Measurements from ENCODE around the gene SRP72.
"Not testable (repeated sequence)": the region's sequence is repeated elsewhere in the genome, so short reads cannot be mapped to it uniquely, and the experiment has no call there.

Gene SRP72

DNA sequence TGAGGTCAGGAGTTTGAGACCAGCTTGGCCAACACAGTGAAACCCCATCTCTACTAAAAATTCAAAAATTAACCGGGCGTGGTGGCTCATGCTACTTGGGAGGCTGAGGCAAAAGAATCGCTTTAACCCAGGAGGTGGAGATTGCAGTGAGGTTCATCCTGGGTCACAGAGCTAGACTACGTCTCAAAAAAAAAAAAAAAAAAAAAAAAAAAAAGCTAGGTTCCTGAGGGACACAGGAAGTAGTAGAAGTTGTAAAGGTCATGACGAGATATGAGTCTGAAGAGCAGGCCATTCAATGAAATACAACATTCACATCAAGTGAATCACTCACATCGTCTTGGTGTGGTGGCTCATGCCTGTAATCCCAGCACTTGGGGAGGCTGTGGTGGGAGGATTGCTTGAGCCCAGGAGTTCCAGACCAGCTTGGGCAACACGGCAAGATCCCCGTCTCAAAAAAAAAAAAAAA lies 1.1 kb upstream of the SRP72 start:
- not testable (repeated sequence) for DNase-seq

DNA sequence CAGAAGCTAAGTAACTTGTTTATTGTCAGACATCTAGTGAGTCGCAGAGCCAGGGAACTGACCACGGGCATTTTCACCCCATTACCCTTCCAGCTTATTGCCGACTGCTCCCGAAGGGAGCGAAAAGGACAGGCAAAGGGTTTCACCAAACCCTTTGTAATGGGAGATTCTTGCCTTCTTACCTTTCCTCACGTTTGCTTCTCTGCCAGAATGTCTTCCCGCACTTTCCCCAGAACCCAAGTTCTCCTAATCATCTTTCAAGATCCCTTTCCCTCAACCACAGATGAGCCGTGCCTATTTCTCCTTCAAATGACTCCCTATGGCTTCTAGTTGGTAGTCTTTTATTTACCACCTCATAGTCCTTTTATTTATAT lies 520 bp upstream of the SRP72 start:
- DNase-seq = no peak

GRCh38 chr4:56468097-56468422 lies 643 bp downstream of the SRP72 start:
- peak; percentile 65 for DNase-seq

DNA sequence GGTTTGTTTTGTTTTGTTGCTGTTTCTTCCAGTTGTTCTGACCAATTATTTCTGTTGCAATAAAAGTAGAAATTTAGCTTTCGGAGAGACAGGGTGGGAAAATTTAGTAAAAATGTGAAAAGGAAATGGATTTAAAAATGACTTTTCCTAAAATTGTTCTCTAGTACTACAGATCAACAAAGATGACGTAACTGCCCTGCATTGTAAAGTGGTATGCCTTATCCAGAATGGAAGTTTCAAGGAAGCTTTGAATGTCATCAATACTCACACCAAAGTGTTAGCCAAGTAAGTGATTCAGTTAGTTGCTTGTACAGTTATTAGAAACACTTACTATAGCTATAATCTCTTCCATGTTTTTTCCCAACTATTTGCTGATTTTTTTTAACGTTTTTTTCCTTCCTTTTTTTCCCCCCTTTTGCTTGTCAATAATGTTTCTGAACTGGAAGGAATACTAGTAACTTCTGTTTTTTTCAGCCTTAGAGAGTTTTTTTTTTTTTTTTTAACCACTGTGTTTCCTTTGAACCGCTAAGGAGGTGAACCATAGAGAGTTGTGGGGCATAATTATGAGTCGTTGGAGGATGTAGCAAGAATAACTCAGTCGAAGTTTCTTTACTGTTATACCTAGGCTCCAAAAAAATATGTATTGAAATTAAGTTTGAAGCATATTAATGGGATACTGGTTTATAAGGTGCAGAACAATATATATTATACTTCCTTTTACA lies 2.2 kb downstream of the SRP72 start:
- DNase-seq = no peak

DNA sequence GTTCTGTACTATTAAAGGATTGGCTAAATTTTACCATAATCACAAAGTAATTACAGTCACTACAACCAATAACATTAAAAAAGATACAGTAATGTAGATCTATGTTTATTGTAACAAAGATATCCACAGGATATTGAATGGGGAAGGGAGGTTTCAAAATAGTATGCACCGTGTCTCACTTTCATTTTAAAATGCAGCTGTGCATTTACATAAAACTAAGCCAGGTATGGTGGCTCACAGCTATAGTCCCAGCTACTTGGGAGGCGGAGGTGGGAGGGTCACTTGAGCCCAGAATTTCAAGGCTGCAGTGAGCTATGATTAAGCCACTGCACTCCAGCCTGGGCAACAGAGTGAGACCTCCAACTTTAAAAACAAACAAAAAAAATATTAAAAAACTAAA lies 8.5 kb downstream of the SRP72 start:
- no peak for DNase-seq

DNA sequence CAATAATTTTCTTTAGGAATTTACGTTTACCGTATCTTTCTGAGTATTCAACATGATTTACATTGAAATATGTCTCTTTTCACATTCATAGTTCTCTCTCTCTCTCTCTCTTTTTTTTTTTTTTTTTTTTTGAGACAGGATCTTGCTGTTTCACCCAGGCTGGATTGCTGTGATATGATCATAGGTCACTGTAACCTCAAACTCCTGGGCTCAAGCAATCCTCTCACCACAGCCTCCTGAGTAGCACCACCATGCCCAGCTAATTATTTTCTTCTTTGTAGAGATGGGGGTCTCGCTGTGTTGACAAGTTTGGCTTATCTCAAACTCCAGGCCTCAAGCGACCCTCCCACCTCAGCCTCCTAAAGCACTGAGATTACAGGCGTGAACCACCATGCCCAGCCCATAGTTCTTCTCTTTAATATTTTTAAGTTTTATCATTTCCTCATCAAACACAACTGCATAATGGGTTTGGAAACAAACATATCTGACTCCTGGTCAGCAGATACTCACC lies 9.8 kb downstream of the SRP72 start:
- DNase-seq = no peak

DNA sequence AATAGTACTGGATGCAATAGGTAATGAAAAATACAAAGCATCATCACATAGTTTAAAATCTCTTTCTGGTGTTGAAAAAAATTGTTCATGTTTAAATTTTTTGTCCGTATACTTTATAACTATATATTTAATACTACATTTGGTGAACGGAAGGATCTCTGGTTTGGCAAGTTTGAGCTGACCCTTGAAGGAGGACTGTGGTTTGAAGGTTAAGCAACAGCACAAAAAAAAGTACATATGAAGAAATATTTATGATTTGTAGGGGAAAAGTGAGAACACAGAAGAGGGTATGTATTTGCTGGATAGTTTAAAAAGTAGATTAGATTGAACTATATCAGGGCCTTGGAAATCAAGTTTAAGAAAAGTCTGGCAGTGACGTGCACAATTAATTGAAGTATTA lies 13.3 kb downstream of the SRP72 start:
- DNase-seq = no peak

DNA sequence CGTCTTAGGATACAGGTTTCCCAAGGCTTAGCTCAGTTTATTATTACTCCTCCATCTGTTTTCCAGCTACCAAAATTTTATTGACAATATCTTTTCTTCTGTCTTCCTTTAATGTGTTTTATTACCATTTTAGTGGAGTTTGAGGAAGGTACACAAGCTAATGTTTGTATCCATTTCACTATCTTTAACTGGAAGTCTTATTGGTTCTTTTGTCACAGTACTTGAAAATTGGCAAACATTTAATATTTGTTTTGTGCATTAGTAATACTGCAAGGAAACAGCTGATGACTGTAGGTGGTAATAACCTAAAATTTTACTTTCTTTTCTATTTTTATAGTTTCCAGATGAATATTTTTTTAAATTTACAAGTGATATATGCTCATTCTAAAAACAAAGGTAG lies 28.8 kb downstream of the SRP72 start:
- DNase-seq = no peak

- DNase-seq = peak; percentile 60
Observed at GRCh38 chr4:56505269-56506130, 38.1 kb downstream of the SRP72 start, which contains the start of gene ARL9. Gene ARL9, plus strand, starts transcription at chr4:56505791. Its CDS starts 72 bp downstream, at chr4:56505863.

GRCh38 chr4:56511098-56511497 lies 43.7 kb downstream of the SRP72 start:
- DNase-seq = no peak

DNA sequence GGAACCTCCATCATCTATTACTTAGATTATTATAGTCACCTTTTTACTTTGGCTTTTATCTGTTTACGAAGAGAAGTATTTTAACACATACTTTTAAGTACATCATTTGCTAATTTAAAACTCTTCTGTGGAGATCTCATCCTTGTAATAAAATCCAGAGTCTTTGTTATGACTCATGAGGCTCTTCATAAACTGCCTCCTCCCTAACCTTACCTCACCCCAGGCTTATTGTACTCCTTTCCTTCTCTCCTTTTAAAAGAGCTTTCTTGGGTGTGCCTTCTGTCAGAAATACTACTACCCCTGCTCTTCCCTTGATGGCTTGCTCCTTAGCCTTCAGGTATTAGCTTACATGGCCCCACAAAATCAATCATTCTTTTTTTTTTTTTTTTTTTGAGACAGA lies 44.7 kb downstream of the SRP72 start:
- no peak for DNase-seq

DNA sequence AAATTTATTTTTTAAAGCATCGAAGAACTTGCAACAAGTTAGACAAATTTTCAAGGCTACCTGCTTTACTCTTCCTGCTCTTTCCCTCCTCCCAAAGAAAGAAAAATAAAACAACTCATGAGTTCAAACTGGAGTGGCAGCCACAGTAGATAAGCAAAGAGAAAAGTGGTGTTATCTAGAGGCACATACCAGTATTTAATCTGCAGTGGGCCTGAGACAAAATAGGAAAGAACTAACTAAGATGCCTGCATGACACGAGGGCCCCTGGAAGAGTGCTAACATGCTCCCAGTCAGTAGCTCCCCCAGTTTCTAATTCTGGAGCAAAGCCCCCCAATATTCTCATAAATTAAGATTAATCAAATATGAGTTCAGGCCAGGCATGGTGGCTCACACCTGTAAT lies 46.1 kb downstream of the SRP72 start:
- no peak for DNase-seq

DNA sequence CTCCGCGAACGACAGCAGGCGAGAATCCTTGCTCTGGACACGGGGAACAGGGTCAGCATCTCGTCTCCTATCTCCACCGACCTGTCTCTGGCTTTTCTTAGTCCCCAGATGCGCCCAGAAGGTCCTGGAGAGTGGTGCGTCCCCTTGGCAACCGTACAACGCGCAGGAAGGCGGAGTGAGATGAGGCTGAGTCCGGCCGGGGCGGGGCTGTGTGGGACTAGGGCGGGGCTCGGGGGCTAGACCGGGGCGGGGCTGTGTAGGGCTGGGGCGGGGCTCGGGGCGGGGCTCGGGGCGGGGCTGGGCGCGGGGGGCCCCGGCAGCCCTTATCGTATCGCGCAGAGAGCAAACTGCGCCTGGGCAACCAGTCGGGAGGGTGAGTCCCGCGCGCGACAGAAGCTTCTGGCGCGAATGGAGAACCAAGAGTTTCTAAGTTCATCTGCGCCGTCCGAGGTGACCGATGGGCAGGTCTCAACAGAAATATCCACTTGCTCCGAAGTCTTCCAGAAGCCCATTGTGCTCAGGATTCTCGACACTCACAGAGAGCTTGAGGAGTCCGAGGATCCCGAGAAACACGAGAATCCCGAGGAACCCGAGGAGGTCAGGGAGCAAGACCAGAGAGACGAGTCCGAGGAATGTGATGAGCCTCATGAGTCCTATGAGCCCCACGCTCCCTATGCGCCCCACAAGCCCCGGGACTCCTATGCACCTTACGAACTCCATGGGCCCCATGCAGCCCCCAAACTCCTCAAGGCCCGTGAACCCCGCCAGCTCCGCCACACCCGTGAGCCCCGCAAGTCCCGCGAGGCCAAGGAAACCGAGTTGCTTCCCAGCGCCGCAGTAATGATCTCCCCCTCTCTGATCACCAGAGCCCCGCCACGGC lies 63.1 kb downstream of the SRP72 start:
- peak; percentile 50 for DNase-seq

DNA sequence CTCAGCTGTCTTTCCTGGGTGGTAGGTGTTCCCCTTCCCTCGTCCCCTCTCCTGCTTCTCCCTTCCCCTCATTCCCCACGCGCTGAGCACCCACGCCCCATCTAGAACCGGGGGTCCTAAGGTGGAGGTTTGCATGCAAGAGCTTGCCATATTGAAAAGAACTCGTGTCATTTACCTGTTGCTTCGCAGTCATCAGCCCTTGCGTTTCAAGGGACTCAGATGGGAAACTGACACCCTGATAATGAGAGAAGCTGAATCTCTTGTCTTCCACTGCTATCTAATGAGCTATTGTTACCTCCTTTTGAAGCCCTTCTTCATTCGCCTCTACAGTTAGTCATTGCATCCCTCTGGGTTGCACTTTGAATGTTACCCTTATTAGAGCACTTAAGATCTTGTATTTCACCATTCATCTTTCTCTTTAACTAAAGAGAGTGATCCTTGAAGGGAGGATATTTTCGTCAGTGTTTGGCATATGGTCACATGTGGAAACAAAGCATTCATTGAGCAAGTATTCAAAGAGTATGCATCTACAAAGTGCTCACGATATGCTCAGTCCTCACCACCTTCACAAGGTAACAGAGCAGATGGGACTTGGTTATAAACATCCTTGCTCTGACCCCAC lies 63.8 kb downstream of the SRP72 start:
- peak; percentile 2 for DNase-seq

DNA sequence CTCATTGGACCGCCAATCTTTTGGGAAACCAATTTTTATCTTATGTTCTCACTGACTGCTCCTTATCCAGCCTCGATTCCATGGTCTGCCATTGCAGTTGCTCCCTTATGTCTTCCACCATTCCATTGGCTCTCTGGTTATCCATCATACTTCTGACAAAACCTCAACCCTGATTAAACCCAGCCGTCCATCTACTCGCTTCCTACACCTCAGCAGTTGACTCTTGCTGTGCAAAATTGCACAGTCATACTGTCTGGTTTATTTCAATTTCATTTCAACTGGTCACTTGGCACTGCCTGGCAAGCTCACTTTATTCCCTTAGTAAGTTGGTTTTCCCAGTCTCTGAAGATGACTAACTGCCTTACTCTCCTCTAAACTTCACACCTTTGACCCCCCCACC lies 64.4 kb downstream of the SRP72 start:
- DNase-seq = no peak

- no peak for DNase-seq
Observed at GRCh38 chr4:56532239-56532638, 64.8 kb downstream of the SRP72 start.

DNA sequence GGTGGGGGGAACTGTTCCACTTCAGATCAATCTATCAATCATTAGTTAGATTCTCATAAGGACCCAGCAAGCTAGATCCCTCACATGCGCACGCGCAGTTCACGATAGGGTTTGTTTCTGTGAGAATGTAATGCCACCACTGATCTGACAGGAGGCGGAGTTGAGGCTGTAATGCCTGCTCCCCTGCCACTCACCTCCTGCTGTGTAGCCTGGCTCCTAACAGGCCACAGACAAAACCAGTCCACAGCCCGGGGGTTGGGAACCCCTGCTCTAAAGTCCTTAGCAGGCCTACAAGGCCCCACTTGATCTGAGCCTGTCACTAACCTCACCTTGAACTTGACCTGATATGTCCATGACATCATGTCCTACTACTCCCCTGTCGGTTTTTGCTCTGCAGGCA lies 68.5 kb downstream of the SRP72 start:
- no peak for DNase-seq

DNA sequence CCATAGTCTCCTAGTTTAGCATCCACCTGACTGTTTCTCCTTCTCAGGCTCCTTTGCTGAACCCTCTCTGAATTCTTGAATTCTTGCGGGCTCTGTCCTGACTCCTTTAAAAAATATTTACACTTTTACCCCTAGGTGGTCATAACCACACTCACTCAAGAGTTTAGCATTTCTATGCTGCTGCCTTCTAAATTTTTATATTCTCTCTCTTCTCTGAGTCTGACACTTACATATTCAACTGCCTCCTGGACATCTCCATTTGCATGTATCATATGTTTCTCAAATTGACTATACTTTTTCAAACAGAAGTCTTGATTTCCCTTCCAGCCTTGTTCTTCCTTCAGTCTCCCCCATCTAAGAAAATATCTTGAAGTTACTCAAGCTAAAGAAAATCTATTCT lies 69.7 kb downstream of the SRP72 start:
- DNase-seq = no peak

DNA sequence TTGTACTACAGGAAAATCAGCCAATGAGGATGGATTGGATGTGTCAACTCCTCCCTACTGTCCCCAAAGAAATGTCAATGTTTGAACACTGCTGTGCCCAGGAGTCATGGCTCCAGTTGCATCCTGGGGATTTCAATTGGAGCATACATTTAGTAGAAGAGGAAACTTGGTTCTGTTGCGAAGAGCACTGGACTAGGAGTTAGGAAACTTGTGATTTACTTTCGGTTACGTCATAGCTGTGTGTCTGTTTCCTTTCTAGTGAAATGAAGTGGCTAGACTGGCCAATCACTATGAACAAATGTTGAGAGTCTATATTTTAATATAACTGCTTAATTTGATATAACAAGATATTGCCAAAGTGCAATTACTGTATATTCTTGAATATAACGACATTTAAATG lies 73.4 kb downstream of the SRP72 start:
- DNase-seq = no peak

DNA sequence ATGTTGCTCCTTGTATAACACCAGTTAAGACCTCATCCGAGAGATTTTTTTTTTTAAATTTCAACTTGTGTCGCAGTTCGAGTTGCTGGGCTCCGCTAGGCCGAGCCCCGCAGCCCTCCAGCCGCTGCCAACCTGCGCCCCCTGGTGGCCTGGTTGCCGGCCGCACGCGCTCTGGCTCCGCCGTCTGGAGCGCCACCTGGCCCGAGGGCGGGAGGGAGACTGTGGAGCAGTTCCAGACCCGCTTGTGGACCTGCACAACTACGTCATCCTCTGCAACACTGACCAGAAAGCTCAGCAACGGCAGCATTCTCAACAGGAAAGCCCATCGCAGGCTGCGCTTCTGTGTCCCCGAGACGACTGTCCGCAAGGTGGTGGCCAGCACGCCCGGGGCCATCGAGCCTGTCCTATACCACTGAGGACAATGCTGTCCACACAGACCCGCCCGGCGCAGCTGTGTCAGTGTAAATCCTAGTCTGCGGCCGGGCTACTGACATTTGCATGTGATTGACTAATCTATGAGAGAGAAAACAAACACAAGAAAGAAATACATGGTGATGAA lies 77.2 kb downstream of the SRP72 start:
- DNase-seq = peak; percentile 26

DNA sequence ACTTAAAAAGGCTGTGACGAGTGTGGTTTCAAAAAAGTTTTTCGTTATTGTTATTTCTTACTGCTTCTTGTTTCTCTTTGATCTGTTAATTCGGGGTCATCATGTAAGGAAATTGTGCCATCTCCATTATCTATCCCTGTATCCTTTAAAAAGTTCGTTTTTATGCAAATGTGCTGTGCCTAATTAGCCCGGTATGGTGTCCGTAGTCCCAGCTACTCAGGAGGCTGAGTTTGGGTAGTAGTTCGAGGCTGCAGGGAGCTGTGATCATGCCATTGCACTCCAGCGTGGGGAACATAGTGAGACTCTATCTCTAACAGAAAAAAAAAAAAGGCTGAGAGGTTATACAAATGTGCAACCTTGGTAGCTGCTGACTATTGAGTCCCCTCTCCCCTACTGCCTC lies 83.2 kb downstream of the SRP72 start:
- no peak for DNase-seq

- no peak for DNase-seq
Observed at GRCh38 chr4:56551516-56551915, 84.1 kb downstream of the SRP72 start.

All from DMS79 (cell line).